ENCODE data around the gene ERLEC1. TPM values are rescaled to one million over a fixed set of nuclear protein-coding genes. Genes with fewer than 3 reads are reported as not detected.

The ERLEC1 gene
- total RNA-seq, 1 donor from 2014 or later = 150 TPM

GRCh38 chr2:53826030-53826410 is 39.2 kb downstream of the ERLEC1 start:
- no peak for TF ChIP-seq CTCF (IDR thresholded peaks at IDR 0.05)
- Histone ChIP-seq H3K4me1 (no peaks in the 10 kb centered on the region), H3K36me3 (peaks cover under 1 to 3% of the 10 kb centered on the region in 2 donors), H3K27ac (no peak overlapping the region), H3K9me3 (no peaks in the 10 kb centered on the region), H3K27me3 (no peaks in the 10 kb centered on the region), H3K4me3 (no peak overlapping the region)
- intact Hi-C loops (cut with DNase I) = no loop called here
- DNase-seq (ENCODE audit: low spot score in 2 of 2) = no peak

- Histone ChIP-seq H3K27ac (no peak overlapping the region), H3K27me3 (no peaks in the 10 kb centered on the region), H3K9me3 (no peaks in the 10 kb centered on the region), H3K36me3 (peaks cover 3 to 9% of the 10 kb centered on the region in 2 donors), H3K4me3 (no peak overlapping the region), H3K4me1 (no peaks in the 10 kb centered on the region)
- intact Hi-C loops (cut with DNase I) = no loop called here
- TF ChIP-seq CTCF (IDR thresholded peaks at IDR 0.05) = no peak
- DNase-seq (ENCODE audit: low spot score in 2 of 2) = no peak
Observed at GRCh38 chr2:53826587-53827397, 39.9 kb downstream of the ERLEC1 start.

- TF ChIP-seq CTCF (IDR thresholded peaks at IDR 0.05) = no peak
- H3K4me1 ChIP-seq = no peaks in the 10 kb centered on the region
- H3K36me3 ChIP-seq = peaks cover 3 to 10% of the 10 kb centered on the region in 2 donors
- H3K4me3 ChIP-seq = no peak overlapping the region
- no peak overlapping the region for H3K27ac ChIP-seq
- no peaks in the 10 kb centered on the region for H3K9me3 ChIP-seq
- DNase-seq (ENCODE audit: low spot score in 2 of 2) = no peak
- intact Hi-C loops (cut with DNase I) = no loop called here
- no peaks in the 10 kb centered on the region for H3K27me3 ChIP-seq
Observed at GRCh38 chr2:53827398-53828175, 40.7 kb downstream of the ERLEC1 start.

GRCh38 chr2:53828331-53828730 is 41.5 kb downstream of the ERLEC1 start:
- intact Hi-C loops (cut with DNase I) = no loop called here
- DNase-seq (ENCODE audit: low spot score in 2 of 2) = no peak

More at GRCh38 chr2:53828331-53828730, 41.5 kb downstream of the ERLEC1 start:
- Histone ChIP-seq H3K36me3 (peaks cover 3 to 10% of the 10 kb centered on the region in 2 donors), H3K27me3 (no peaks in the 10 kb centered on the region), H3K4me1 (no peaks in the 10 kb centered on the region), H3K27ac (no peak overlapping the region), H3K4me3 (no peak overlapping the region), H3K9me3 (no peaks in the 10 kb centered on the region)
- TF ChIP-seq CTCF (IDR thresholded peaks at IDR 0.05) = no peak
